HG02759 (cell line): ENCODE data around the gene MRGPRX3.
"Not testable (repeated sequence)": the region's sequence is repeated elsewhere in the genome, so short reads cannot be mapped to it uniquely, and the experiment has no call there.

Experiments
- ATAC-seq: cut with Tn5 transposase; IDR thresholded peaks from one replicate; pipeline ENCODE4 v1.9.1; 2021; ENCODE audit warnings: mild to moderate bottlenecking, moderate library complexity; ENCODE audit not compliant: unreplicated experiment

MRGPRX3 gene

DNA sequence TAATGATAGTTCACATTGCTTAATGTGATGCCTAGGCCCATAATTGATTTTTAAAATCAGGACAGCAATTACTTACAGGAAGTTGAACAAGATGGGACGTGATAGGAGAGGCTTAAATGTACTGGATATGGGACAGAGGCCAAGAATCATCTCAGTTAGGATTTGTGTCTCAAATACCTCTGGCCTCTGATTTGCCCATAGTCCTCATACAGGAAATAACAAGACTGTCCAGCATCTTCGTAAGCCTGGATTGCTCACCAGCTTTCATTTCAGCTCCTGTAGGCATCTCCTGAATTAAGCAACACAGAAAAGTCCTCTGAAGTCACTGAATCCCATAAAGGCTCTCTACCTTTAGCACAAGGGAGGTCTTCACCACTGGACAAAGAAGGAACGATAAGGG, at the start of gene MRGPRX3:
Gene MRGPRX3, plus strand, starts transcription at position 231 of the 400 bp plus-strand sequence. CDS start 4,632 bp downstream, outside the sequence.
- ATAC-seq, result no peak

DNA sequence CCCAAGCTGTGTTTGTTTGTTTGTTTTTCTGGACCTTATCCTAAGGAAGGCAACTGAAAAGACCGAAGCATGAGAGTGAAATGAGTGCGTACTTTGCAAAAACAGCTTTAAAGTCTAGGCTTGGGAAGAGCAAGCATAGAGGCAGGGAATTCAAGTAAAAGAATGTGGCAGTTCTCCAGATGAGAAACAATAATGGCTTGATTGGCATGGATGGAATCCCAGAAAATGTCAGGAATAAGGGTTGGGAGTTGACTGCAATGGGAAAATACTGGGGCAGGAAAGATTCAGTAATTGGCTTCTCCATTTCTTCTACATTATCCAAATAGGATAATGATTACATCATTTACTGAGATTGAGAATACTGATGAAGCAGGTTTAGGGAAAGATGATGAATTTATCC, 44.0 kb upstream of the MRGPRX3 start:
- no peak for ATAC-seq

DNA sequence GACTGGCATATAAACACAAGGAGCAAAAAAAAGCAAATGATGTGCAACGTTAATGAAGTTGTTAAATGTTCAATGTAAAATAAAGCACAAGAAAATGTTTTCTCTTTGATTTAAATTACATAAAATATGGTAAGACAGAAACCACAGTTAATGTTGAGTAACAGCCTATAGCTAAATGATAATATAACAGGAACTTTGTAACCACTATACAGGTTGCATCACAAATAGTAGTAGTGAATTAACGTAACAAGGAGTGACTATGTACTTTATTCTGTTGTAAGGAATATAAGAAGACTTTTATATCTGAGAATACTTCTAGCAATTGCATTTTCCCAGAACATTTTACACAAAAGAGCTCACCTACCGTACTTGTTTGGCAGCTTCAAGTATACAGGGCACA, 43.4 kb upstream of the MRGPRX3 start:
- no peak for ATAC-seq

- no peak for ATAC-seq
These were observed 40.6 kb upstream of the MRGPRX3 start for GRCh38 chr11:18091731-18092130.

DNA sequence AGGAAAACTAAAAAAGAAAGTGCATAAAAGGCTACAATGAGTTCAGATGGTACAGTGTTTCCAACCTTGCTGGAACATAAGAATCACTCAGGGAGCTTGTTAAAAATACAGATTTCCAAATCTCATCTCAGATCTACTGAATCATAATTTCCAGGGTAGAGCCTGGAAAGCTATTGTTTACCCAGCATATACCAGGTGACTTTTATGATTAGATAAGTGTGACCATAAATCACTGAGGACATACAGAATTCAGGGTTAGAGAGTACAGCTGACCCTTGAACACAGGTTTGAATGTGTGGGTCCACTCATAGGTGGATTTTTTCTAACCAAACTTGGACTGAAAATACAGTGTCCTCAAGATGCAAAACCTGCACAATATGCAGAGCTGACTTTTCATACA, 38.4 kb upstream of the MRGPRX3 start:
- ATAC-seq, result no peak

DNA sequence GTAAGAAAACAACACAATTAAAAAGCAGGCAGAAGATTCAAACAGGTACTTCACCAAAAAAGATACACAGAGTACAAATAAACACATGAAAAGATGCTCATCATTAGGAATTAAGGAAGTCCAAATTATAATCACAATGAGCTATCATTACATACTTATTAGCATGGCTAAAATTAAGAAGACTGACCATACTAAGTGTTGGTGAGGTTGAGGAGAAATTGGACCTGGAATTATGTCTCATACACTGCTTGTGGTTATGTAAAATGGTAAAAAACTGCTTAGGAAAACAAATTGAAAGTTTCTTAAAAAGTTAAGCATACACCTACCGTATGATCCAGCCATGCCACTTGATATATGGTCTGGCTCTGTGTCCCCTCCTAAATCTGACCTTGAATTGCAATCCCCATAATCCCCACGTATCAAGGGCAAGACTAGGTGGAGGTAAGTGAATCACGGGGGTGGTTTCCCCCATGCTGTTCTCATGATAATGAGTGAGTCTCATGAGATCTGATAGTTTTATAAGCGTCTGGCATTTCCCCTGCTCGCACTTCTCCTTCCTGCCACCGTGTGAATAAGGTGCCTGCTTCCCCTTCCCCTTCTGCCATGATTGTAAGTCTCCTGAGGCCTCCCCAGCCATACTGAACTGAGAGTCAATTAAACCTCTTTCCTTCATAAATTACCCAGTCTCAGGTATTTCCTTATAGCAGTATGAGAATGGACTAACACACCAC, 31.3 kb upstream of the MRGPRX3 start:
- no peak for ATAC-seq

GRCh38 chr11:18105086-18105801, 27.1 kb upstream of the MRGPRX3 start:
- no peak for ATAC-seq

GRCh38 chr11:18105802-18106574, 26.4 kb upstream of the MRGPRX3 start, which contains the start of gene SAAL1:
TSS of gene SAAL1 (minus strand) at chr11:18106082. CDS start at chr11:18106041, 41 bp downstream.
- peak; percentile 97 for ATAC-seq

DNA sequence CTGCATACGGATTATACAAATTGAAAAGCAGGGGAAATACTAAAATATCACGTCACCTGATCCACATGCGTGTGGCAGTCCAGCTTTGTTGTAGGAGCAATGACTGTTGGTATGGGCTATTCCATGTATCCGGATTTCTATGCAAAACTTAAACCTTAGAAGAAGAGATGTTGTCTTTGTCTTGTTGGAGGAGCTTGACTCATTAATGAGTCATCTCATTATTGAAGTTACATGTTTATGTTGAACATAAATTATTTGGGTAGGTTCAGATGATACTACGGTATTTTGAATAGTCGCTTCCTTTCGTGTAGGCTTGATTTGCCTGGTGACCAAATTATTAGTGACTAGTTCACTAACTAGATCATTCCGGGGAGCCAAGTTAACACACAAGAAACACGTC, 25.7 kb upstream of the MRGPRX3 start:
- no peak for ATAC-seq

DNA sequence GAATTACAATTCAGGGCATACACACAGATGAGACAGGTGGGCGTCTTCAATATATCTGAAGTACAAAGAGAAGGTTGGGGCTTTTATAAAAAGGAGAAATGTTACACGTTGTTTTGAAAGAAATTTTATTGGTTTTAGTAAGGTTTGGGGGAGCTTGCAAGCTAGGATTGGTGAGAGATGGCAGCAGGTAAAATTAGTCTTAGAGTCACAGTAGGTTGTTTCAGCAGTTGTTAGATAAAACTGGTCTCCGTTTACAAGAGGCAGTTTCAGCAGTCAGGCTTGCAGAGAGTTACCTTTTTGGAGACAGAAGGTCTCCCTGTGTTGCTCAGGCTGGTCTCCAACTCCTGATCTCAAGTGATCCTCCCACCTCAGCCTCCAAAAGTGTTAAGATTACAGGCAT, 24.1 kb upstream of the MRGPRX3 start:
- ATAC-seq, result no peak

GRCh38 chr11:18111005-18111404, 21.4 kb upstream of the MRGPRX3 start:
- ATAC-seq, result no peak

- ATAC-seq, result peak; percentile 92
These were observed 16.8 kb upstream of the MRGPRX3 start for GRCh38 chr11:18115360-18116127.

GRCh38 chr11:18121331-18121828, 11.0 kb upstream of the MRGPRX3 start:
- not testable (repeated sequence) for ATAC-seq

GRCh38 chr11:18131115-18131514, 1.3 kb upstream of the MRGPRX3 start:
- not testable (repeated sequence) for ATAC-seq

DNA sequence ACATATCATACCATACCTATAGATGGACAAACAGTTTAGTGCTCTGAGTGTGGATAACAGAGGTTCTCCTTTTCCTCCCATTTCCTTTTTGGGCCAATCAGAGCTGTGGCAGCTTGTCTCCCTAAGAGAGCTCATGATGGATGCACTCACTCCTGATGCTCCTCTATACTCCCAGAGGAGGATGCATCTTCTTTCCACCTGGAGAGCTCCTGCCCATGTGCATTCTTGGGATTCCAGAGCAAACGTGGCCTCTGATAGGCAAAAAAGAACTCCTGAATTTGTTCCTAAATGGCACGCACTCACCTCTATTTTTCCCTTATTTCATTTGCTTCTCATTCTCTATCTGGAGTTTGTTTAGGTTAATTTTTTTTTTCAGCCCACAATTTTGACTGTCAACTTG, 2.9 kb downstream of the MRGPRX3 start:
- no peak for ATAC-seq

- ATAC-seq, result no peak
These were observed 4.9 kb downstream of the MRGPRX3 start for GRCh38 chr11:18137186-18137800.

DNA sequence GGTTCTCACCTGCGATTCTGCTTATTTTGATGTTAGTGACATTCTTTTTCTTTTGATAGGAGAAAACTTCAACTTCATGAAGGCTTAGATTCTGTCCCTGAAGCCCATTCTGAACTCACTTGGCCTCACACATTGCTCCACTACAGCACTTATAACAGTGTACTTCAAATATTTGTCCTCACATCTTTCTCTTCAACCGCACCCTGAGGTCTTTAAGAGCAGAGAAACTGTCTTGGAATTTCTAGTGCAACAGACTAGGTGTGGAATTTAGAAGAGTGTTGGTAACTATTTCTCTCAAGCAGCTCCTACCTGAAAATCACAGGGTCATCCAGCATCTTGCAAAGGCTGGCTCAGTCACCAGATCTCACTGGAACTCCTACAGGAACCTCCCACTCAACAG, 7.8 kb downstream of the MRGPRX3 start:
- no peak for ATAC-seq

DNA sequence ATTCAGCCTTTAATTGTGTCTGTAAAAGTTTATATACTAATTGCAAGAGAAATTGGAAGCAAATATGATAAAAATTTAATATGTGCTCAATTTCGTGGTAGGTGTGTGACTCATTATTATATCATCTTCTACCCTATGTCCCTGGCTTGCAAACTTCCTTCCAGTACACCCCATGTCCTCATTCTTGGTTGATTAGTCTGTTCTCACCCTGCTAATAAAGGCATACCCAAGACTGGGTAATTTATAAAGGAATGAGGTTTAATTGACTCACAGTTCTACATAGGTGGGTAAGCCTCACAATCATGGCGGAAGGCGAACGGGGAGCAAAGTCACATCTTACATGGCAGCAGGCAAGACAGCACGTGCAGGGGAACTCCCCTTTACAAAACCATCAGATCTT, 11.9 kb downstream of the MRGPRX3 start:
- ATAC-seq, result no peak

DNA sequence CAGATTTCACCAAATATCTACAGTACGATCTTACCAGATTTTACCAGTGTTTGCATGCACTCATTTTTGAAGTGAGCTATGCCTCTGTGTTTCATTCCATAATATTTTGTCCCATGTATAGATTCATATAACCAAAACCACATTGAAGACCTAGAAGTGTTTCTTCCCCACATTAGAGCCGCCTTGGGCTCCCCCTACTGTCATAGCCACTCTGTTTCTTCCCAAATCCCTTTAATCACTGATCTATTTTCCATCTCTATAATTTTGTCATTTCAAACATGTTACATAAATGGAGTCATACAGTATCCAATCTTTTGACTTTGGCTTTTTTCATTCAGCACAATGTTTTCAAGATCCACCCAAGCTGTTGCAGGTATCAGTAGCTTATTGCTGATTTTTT, 12.7 kb downstream of the MRGPRX3 start:
- no peak for ATAC-seq

- ATAC-seq, result no peak
These were observed 13.5 kb downstream of the MRGPRX3 start for GRCh38 chr11:18145837-18146236.
